ENCODE measurements around the gene ZNF827.

The ZNF827 gene

DNA sequence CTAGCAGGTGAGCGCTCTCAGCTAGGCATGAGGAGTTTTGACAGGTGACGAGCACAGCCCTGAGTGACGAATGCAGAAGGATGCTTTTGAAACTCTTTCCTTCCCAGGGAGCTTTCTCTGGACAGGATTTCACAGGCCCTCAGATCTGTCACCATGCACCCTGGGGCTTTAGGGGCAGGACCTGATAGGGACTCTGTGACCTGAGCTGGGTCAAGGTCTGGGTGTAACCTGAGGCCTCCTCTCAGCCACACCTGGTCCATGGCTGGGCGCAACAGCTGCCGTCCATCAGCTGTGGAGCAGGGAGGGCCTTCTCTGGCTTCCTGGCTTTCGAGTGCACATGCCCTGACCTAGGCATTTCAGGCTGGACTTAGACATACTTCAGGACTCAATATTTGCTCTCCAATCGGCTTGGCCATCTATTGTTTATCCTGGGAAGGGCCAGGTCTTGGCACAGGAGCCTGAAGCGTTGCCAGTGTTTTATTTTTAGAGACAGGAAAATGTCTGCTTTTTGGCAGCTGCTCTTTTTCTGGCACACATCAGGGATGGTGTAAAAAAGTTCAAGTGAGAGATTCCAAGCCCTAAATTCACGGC is 202.3 kb downstream of the ZNF827 start:
- H3K36me3 ChIP-seq (ENCODE audit: control insufficient read depth, insufficient read depth, low read length): no peaks in the 10 kb centered on the region
- H3K27me3 ChIP-seq (replicated peaks; ENCODE audit: control insufficient read depth, insufficient read depth, low read length): no peaks in the 10 kb centered on the region
- TF ChIP-seq, protein P1, sequence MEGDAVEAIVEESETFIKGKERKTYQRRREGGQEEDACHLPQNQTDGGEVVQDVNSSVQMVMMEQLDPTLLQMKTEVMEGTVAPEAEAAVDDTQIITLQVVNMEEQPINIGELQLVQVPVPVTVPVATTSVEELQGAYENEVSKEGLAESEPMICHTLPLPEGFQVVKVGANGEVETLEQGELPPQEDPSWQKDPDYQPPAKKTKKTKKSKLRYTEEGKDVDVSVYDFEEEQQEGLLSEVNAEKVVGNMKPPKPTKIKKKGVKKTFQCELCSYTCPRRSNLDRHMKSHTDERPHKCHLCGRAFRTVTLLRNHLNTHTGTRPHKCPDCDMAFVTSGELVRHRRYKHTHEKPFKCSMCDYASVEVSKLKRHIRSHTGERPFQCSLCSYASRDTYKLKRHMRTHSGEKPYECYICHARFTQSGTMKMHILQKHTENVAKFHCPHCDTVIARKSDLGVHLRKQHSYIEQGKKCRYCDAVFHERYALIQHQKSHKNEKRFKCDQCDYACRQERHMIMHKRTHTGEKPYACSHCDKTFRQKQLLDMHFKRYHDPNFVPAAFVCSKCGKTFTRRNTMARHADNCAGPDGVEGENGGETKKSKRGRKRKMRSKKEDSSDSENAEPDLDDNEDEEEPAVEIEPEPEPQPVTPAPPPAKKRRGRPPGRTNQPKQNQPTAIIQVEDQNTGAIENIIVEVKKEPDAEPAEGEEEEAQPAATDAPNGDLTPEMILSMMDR (IDR thresholded peaks at IDR 0.05; ENCODE audit: insufficient read depth, low read length, poor library complexity, severe bottlenecking): no peak
- no peak for DNase-seq (ENCODE audit: extremely low read depth, insufficient read length)
- no peak overlapping the region for H3K4me3 ChIP-seq (replicated peaks; ENCODE audit: low read depth, low read length)

DNA sequence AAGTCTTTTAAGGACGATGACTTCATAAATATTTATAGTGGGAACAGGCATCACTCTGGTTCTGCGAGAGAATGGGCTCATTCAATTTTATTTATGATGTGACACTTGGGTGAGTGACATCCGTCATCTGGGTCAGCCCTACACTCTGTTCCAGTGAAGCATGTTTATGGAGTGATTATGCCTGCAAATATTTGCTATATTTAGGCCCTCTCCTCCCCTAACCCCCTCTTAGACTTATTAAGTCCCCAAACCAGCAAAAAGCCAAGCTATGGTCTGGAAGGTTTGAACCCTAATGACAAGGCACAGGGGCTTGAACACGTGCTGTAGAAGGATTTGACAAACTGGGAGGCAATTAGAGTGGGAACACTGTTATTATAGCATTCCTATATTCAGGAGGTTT is 202.8 kb downstream of the ZNF827 start:
- TF ChIP-seq, protein P1 (IDR thresholded peaks at IDR 0.05; ENCODE audit: insufficient read depth, low read length, poor library complexity, severe bottlenecking): no peak
- DNase-seq (ENCODE audit: extremely low read depth, insufficient read length): no peak
- H3K36me3 ChIP-seq (ENCODE audit: control insufficient read depth, insufficient read depth, low read length): no peaks in the 10 kb centered on the region
- H3K4me3 ChIP-seq (replicated peaks; ENCODE audit: low read depth, low read length): no peak overlapping the region
- H3K27me3 ChIP-seq (replicated peaks; ENCODE audit: control insufficient read depth, insufficient read depth, low read length): no peaks in the 10 kb centered on the region

DNA sequence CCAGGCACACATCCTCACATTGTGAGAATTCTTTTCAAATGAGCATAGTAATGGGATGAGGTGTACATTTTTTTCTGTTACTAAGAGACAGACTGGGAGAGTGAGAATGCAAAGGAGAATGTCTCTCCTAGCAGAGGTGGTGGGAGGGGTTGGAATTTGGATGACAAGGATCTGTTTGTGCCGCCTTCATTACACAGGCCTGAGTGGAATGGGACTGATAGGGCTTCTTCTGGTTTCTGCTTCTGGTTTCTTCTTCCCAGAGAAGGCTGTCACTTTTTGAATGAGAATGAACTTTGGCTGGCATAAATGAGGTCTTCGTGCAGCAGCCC is 203.3 kb downstream of the ZNF827 start:
- no peaks in the 10 kb centered on the region for H3K27me3 ChIP-seq (replicated peaks; ENCODE audit: control insufficient read depth, insufficient read depth, low read length)
- H3K4me3 ChIP-seq (replicated peaks; ENCODE audit: low read depth, low read length): no peak overlapping the region
- no peaks in the 10 kb centered on the region for H3K36me3 ChIP-seq (ENCODE audit: control insufficient read depth, insufficient read depth, low read length)
- DNase-seq (ENCODE audit: extremely low read depth, insufficient read length): no peak
- TF ChIP-seq, protein P1 (IDR thresholded peaks at IDR 0.05; ENCODE audit: insufficient read depth, low read length, poor library complexity, severe bottlenecking): no peak

DNA sequence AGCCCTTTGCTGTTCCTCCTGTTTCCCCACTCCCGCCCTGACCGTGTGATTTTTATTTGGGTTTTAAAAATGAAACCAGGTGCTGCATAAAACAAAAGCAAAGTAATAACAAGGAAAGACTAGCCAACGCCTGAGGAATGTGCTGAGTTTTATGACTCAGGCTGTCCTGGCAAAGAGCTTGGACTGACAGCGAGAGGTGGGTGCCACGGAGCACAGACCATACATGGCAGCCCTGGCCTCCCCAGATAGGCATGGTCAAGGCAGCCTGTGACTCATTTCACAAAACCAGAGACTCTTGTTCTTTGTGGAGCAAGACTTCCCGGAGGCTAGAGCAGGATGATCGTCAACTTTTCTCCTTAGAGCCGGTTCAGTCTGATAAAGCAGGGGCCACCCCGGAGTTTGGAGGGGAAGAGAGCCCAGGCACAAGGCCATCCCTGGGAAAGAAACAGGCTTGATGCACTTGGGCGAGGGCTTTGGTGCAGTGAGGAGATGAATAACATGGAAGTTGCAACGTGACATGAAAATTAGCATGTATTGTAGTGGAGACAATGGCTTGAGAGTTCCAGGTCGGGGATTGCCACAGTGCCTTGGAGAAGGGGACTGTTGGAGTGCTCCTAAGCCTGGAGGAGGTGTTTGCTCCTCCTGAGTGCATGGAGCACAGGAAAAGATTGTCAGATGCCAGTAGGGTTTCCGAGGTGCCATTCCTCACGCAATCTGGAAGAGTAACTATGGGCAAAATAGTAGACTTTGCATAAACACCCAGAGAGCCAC is 203.9 kb downstream of the ZNF827 start:
- DNase-seq (ENCODE audit: extremely low read depth, insufficient read length): peak; percentile 21
- Histone ChIP-seq H3K4me3 (replicated peaks; ENCODE audit: low read depth, low read length) (no peak overlapping the region), H3K27me3 (replicated peaks; ENCODE audit: control insufficient read depth, insufficient read depth, low read length) (no peaks in the 10 kb centered on the region), H3K36me3 (ENCODE audit: control insufficient read depth, insufficient read depth, low read length) (no peaks in the 10 kb centered on the region)
- TF ChIP-seq, protein P1 (IDR thresholded peaks at IDR 0.05; ENCODE audit: insufficient read depth, low read length, poor library complexity, severe bottlenecking): no peak

DNA sequence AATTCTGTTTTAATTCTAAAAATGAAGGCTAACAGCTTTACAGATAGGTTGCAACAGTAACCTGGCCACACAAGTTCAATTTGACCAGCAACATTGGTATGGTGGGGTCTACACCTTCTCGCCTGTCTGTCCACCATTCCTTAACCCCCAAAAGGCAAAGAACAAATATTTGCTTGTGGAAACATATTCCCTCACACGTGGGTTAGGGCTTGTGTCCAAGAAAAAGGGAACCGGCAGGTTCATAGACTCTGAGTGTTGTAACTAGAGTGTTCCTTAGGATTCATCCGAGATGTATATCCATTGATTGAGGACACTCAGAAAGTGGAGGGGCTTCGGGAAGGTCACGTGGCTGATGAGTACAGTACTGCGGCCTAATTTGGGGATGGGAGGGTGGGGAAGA is 204.6 kb downstream of the ZNF827 start:
- no peak for DNase-seq (ENCODE audit: extremely low read depth, insufficient read length)
- Histone ChIP-seq H3K36me3 (ENCODE audit: control insufficient read depth, insufficient read depth, low read length) (no peaks in the 10 kb centered on the region), H3K27me3 (replicated peaks; ENCODE audit: control insufficient read depth, insufficient read depth, low read length) (no peaks in the 10 kb centered on the region), H3K4me3 (replicated peaks; ENCODE audit: low read depth, low read length) (no peak overlapping the region)
- TF ChIP-seq, protein P1 (IDR thresholded peaks at IDR 0.05; ENCODE audit: insufficient read depth, low read length, poor library complexity, severe bottlenecking): no peak

All from GM06990 (cell line).